Measurements from ENCODE around the gene NIPAL3.
A peak's percentile ranks its signal among the peaks of the same experiment; 100 is the strongest.

NIPAL3 gene

GRCh38 chr1:24415334-24415909 lies at the start of gene NIPAL3:
TSS of gene NIPAL3 (plus strand) at chr1:24415802. CDS start at chr1:24419548, 3,746 bp downstream.
- peak; percentile 99 for DNase-seq (ENCODE audit: low read depth)

DNA sequence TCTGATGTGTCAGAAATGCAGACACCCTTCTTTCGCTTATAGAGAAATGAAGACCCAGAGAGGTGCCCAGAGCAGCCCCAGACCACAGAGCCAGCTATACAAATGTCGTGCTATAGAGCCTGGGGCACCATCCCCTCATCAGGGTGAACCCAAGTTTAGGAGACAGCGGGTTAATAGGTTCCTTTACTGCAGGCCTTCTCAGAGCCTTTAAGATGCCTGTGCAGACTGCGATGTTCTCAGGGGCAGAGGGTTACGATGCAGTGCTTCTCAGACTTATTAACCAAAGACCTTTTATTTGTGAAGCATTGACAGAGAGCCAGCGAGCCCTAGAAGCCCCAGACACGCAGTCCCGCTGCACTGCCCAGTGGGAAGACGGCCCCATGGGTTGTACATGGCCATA lies 48.9 kb upstream of the NIPAL3 start:
- DNase-seq (ENCODE audit: low read depth): no peak

- no peak for DNase-seq (ENCODE audit: low read depth)
Observed at GRCh38 chr1:24369199-24369598, 46.4 kb upstream of the NIPAL3 start.

- DNase-seq (ENCODE audit: low read depth): no peak
Observed at GRCh38 chr1:24369801-24370200, 45.8 kb upstream of the NIPAL3 start.

DNA sequence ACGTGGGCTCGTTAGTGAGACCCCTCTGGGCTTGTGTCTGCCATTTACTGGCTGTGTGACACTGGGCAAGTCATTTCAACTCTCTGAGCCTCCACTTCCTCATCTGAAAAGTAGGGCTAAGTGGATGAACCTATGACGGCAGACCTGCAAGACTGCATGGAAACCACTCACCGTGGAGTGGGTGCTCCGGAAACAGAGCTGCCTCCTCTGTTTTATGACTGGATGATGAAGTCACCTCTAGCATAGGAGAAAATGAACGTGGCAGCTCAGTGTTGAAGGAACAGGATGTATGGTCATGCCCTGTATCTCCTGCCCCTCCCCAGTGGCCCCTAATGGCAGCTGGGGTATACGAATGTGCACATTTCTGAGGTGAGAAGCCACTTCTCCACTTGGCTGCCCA lies 42.6 kb upstream of the NIPAL3 start:
- no peak for DNase-seq (ENCODE audit: low read depth)

DNA sequence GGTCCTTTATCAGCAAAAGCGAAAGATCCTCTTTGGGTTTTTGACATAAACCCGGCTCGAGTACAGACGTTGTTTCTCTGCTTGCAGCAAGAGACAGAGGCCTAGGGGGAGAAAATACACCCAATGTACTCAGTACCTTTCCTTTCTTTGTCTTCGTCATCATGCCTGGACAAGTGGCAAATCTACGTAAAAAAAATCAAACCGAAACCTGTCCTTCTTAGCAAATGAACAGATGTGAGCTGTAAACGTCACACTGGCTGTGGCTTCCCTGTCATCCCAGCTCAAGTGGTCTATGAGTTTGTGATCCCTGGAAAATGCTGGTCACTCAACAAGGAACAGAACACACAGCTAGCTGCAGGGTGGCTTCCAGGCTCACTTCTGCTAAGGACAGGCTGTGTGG lies 41.9 kb upstream of the NIPAL3 start:
- DNase-seq (ENCODE audit: low read depth): no peak

DNA sequence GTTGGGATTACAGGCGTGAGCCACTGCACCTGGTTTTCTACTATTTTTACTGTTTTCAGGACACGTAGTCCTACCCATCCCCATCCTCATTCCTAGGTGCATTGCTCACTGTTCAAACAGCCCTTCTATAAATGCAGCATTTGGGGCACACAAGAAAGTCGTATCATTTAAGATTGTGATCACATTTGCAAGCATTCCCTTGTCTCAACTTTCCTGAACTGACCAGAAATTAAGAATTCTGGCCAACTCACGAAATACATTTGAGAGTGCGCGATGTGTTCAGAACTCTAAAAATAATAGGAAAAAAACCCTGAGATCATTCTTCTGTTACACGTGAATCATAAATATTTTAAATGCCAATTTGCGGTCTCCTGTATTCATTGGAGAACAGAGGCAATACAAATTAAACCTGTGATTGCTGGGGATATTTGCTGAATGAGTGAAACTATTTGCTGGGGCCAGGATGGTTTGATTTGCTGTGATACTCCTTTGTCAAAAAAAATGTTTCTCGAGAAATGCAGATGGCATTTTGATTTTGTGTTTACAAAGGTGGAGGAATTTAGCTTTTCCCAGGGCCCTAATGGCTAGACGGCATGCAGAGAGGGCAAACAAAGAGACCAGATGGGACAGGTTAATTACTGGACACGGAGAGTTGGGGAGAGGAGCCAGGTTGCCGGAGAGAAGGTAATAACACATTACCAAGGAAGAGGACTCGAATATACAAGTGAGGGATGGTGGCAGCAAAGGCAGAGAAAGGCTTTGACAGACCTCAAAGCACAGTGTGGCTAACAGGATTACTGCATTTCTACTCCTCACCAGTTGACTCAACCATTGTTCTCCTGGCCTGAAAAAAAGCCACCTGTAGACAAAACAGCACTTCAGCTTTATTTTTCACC lies 40.5 kb upstream of the NIPAL3 start:
- DNase-seq (ENCODE audit: low read depth): no peak

GRCh38 chr1:24379733-24380315 lies 35.8 kb upstream of the NIPAL3 start:
- peak; percentile 80 for DNase-seq (ENCODE audit: low read depth)

DNA sequence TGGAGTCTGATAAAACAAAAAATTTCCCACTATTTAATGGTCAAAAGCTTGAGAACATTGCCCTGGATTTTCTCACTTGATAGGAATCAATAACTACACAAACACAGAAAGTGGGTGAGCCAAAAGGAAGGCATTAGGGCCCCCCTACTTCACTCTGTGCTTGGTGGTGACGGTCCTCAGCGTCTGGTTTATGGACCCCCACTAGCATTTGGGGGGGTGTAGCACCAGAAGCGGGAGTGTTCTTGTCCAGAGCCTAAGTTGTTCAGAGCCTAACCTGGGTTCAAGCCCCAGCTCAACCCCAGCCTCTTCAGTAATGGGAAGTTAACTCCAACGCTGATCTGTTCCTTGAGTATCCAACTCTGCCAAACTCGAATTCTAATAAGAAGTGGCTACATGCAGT lies 35.1 kb upstream of the NIPAL3 start:
- DNase-seq (ENCODE audit: low read depth): no peak

DNA sequence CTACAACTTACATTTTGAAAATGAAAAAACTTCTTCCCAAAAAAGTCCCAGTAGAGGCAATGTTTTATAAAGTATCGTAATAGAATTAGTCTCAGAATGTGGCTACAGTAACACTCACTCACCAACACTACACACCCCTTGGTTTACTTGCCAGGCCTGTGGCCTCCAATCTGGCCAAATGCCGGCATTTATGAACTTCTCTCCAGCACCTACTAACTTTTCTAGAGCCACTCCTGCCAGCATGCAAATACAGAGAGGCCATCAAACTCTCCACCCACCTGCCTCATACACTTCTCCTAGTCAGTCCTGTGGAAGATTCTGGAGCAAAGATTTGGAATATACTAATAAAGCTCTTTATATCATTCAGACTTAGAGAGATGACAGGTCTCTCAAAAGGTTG lies 34.3 kb upstream of the NIPAL3 start:
- DNase-seq (ENCODE audit: low read depth): no peak

- DNase-seq (ENCODE audit: low read depth): no peak
Observed at GRCh38 chr1:24382165-24382577, 33.4 kb upstream of the NIPAL3 start.

GRCh38 chr1:24383381-24383940 lies 32.1 kb upstream of the NIPAL3 start:
- DNase-seq (ENCODE audit: low read depth): no peak

- DNase-seq (ENCODE audit: low read depth): peak; percentile 74
Observed at GRCh38 chr1:24384251-24385090, 31.1 kb upstream of the NIPAL3 start.

GRCh38 chr1:24385160-24385940 lies 30.3 kb upstream of the NIPAL3 start:
- peak; percentile 86 for DNase-seq (ENCODE audit: low read depth)

DNA sequence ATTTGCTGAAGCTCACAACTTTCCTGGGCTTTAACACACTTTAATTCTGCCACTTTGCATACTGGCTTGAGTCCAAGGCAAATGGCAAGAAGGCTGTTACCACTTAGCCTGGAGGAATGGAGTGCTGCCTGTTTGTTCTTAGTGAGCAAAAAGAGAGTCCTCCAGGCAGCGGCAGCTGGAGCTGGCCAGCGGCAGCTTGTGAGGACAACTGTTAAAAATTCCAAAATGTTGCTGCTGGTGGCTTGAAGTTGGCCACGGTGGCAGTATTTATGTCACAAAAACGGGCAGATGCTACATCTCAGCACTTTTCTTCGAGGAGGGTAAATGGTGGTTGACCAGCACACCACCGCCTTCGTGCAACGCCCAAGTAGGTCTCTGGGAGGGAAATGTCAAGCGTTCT lies 29.4 kb upstream of the NIPAL3 start:
- no peak for DNase-seq (ENCODE audit: low read depth)

- no peak for DNase-seq (ENCODE audit: low read depth)
Observed at GRCh38 chr1:24386931-24387330, 28.7 kb upstream of the NIPAL3 start.

DNA sequence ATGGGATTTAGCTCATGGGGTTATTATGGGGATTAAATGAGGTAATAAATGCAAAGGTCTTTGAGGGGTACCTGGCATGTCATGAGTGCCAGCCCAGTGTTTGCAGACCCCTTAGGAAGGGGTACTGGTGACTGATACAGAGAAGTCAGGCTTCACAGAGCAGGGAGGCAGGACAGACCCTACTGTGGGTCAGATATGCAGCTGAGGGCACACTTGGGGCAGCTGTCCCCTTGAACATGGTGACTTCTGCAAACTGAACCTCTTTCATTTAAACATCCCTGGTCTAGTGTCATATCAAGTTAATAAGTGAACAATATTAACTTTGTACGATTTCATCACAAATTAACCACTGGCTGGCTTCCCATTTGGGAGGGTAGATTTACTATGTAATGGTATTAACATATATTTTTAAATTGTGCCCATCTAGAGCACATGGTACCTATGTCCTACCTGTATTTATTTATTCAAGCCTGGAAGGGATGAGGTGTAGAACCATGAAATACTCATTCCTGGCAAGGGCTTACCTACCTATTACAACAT lies 27.9 kb upstream of the NIPAL3 start:
- no peak for DNase-seq (ENCODE audit: low read depth)

DNA sequence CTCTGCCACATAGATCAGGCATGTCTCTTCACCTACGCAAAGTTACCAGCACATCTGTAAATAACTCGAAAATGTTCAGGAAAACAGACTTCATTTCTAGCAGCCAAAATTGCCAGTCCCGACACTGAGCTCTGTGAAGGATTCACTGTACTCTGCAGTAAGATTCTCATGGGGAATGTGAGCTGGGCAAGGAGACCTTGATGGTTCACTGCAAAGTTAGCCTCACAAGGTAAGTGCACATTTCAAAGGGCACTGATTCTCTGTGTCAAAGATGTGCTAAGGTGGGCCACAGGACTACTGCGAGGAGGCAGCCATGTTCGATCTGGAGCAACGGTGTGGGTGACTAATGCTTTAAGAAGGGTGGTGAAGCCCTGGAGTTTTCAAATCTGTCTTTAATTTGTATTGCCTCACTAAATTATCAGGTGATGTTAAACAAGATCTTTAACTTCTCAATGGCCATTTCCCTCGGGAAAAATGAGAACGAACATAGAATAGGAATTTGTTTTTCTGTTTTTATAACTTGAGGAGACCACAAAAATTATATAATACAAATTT lies 27.2 kb upstream of the NIPAL3 start:
- no peak for DNase-seq (ENCODE audit: low read depth)

DNA sequence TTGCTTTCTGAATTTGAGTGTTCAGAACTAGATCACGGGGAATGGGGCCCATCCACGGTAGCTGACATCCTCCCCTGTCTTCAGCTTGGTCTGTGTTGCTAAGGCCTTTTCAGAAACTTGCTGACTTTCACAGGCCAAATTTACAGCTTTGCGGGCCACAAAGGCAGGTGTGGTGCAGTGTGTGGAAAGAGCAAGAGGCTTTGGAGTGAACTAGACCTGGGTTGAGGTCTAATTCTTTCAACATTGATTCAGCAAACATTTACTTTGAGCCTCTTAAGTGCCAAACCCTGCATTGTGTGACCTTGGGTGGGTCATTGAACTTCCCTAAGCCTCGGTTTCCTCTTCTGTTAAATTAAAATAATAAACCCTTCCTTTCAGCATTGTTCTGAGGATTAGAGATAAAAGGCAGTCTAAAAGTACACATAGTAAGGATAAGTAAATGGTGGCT lies 26.3 kb upstream of the NIPAL3 start:
- no peak for DNase-seq (ENCODE audit: low read depth)

Measured in amniotic epithelial cell (primary cell).